IPS DF 4.7 (cell line): ENCODE data around the gene MCRIP1.

Source experiments
- DNase-seq: peaks from one replicate; pipeline ENCODE4 v3.0.0-alpha.2; 2013; ENCODE audit warnings: low spot score; ENCODE audit errors: extremely low read depth

MCRIP1 gene

GRCh38 chr17:81860756-81861568 lies 27.9 kb upstream of the MCRIP1 start:
- DNase-seq: peak; percentile 100

- DNase-seq: no peak
These were observed 27.0 kb upstream of the MCRIP1 start, which contains the start of gene P4HB for GRCh38 chr17:81859906-81860755. Gene P4HB, minus strand, starts transcription at chr17:81860535. Its CDS starts 64 bp downstream, at chr17:81860471.

- no peak for DNase-seq
These were observed 26.1 kb upstream of the MCRIP1 start for GRCh38 chr17:81858967-81859905.

GRCh38 chr17:81858170-81858966 lies 25.3 kb upstream of the MCRIP1 start:
- DNase-seq: no peak

- DNase-seq: no peak
These were observed 22.1 kb upstream of the MCRIP1 start for GRCh38 chr17:81854974-81855774.

- no peak for DNase-seq
These were observed 19.1 kb upstream of the MCRIP1 start for GRCh38 chr17:81852237-81852636.

GRCh38 chr17:81851423-81851822 lies 18.3 kb upstream of the MCRIP1 start:
- DNase-seq: no peak

GRCh38 chr17:81849457-81849856 lies 16.4 kb upstream of the MCRIP1 start:
- no peak for DNase-seq

- no peak for DNase-seq
These were observed 13.9 kb upstream of the MCRIP1 start for GRCh38 chr17:81846743-81847689.

- DNase-seq: no peak
These were observed 13.0 kb upstream of the MCRIP1 start for GRCh38 chr17:81845881-81846742.

GRCh38 chr17:81845361-81845760 lies 12.3 kb upstream of the MCRIP1 start:
- no peak for DNase-seq

GRCh38 chr17:81844887-81845286 lies 11.8 kb upstream of the MCRIP1 start:
- no peak for DNase-seq

GRCh38 chr17:81844327-81844851 lies 11.3 kb upstream of the MCRIP1 start:
- no peak for DNase-seq

- DNase-seq: no peak
These were observed 10.7 kb upstream of the MCRIP1 start for GRCh38 chr17:81843713-81844326.

- DNase-seq: no peak
These were observed 9.8 kb upstream of the MCRIP1 start for GRCh38 chr17:81842725-81843504.

GRCh38 chr17:81842378-81842724 lies 9.3 kb upstream of the MCRIP1 start:
- DNase-seq: no peak
